IPS-15b (cell line): Measurements from ENCODE around the gene EXPH5.

ENCODE experiments used
- H3K27me3 ChIP-seq: one replicate; pipeline ENCODE4 v1.6.1; 2013; ENCODE audit warnings: low read length; ENCODE audit not compliant: control insufficient read depth, insufficient read depth
- H3K36me3 ChIP-seq: one replicate; pipeline ENCODE4 v1.6.1; 2013; ENCODE audit warnings: low read length; ENCODE audit not compliant: control insufficient read depth, insufficient read depth
- H3K4me1 ChIP-seq: one replicate; pipeline ENCODE4 v1.6.1; 2013; ENCODE audit warnings: mild to moderate bottlenecking, low read length; ENCODE audit not compliant: control insufficient read depth, insufficient read depth
- H3K4me3 ChIP-seq: one replicate; pipeline ENCODE4 v1.5.1; 2013; ENCODE audit warnings: low read depth, low read length
- H3K9ac ChIP-seq: one replicate; pipeline ENCODE4 v1.6.1; 2013; ENCODE audit warnings: low read depth, mild to moderate bottlenecking, low read length
- H3K9me3 ChIP-seq: one replicate; pipeline ENCODE4 v1.6.1; 2013; ENCODE audit warnings: mild to moderate bottlenecking, low read length; ENCODE audit not compliant: control insufficient read depth, insufficient read depth

EXPH5 gene

DNA sequence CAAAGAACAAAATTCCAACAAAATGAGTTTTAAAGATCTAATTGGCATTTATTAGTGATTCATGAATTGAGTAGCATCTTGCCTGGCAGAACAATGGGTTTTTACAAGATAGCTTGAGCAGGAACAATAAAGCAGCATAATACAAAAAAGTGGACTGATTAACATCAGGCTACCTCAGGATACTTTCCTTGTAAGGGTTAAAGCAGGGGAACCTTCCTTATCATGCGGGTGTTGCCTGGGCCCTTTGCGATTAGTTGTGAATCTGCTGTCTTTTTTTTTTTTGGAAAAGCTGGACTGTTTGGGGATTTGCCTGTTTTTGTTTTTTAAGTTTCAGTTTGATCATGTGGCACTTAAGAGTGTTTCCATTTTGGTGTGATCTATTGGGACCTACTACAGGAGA is 37.5 kb downstream of the EXPH5 start:
- H3K9ac ChIP-seq, result no peak overlapping the region
- H3K4me1 ChIP-seq, result peaks cover 8% of the 10 kb centered on the region
- H3K4me3 ChIP-seq, result no peak overlapping the region
- H3K36me3 ChIP-seq, result no peaks in the 10 kb centered on the region
- H3K9me3 ChIP-seq, result no peaks in the 10 kb centered on the region
- H3K27me3 ChIP-seq, result no peaks in the 10 kb centered on the region

DNA sequence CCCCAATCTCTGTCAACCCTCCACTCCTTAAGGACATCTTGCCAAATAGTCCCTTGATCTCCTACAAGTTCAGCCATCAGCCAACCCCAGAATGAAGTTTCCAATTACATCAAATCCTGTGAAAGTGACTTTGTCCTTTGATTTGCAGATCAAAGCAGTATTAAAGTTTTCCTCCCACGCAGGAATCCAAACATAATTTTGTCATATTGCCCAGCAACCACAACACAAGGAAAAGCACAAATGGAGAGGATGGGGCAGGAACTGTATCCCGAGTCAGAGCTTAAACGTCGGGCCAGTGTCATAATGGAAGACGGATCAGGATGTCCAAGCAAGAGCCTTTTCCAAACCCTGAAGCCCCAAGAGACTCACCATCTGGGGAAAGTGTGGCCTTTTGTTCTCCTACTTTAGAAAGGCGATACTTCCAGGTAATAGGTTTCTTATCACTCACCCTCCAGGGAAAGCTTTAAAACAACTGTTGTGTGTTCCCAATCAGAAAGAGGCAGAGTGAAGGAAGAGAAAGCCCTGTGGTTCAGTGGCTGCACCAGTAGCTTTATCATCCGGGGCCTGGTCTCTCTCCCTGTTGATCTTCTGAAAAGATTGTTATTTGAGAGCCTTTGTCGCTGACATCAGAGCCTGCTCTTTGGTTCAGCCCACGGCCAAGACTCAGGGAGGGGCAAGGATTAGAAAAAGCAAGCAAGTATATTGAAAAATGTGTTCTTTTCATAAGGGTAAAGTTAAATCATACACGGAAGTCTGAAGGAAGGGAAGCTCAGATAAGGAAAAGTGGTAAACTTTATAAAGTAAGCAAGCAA is 41.7 kb downstream of the EXPH5 start:
- Histone ChIP-seq H3K27me3 (no peaks in the 10 kb centered on the region), H3K4me3 (no peak overlapping the region), H3K9ac (peak overlapping the region; percentile 47), H3K9me3 (no peaks in the 10 kb centered on the region), H3K36me3 (no peaks in the 10 kb centered on the region), H3K4me1 (peaks cover 8% of the 10 kb centered on the region)

DNA sequence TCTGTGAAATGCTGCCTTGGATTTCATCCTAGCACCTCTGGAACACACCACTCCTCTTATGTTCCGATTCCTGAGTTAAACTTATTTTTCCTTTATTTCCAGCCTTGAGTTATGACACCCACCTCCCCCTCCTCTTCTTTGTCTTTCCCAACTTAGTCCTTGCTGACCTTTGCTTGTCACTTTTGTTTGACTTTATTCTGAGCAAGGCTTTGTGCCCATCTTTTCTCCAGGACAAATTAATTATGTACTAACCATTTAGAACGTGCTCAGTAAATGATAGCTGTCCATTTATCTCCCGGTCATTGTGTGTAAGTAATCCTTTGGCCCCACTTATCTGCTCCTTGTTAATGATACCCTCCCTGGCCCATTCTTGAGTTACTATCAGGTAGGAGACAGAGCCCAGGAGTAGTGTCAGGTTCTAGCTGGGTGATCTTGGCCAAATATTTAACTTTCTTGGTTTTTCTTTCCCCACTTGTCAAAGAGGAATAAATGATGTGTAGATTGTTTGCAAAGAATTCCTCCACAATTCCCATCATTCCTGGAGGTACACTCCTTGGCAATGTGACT is 44.2 kb downstream of the EXPH5 start:
- peaks cover 8% of the 10 kb centered on the region for H3K4me1 ChIP-seq

DNA sequence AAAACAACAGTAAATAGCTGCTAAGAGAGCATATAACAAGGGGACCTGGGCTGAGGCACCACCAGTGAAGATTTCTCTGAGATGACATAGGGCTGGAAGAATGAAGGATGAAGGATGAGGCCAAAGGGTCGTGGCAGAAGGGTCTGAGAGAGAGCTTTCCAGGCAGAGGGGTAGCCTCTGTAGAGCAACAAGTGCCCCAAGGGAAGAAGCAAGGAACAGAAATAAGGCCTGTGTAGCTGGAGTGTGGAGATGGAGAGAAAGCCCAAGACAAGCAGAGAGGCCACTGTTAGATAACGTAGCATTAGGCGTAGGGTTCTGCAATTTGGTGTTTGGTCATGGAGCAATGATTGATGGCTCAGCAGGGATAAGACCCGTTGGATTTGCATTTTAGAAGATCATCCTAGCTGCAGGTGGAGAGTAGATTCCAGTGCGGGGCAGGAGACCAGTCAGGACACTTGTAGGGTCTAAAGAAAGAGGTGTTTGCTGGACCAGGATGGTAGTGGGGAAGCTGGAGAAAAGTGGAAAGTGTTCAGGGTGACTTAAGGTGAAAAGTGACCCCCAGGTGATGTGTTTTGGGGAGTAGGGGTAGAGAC is 47.6 kb downstream of the EXPH5 start:
- Histone ChIP-seq H3K9me3 (no peaks in the 10 kb centered on the region), H3K9ac (no peak overlapping the region), H3K36me3 (no peaks in the 10 kb centered on the region), H3K4me1 (no peaks in the 10 kb centered on the region), H3K4me3 (no peak overlapping the region), H3K27me3 (no peaks in the 10 kb centered on the region)

More for the DNA sequence above, 44.2 kb downstream of the EXPH5 start:
- no peaks in the 10 kb centered on the region for H3K9me3 ChIP-seq
- H3K9ac ChIP-seq, result no peak overlapping the region
- no peaks in the 10 kb centered on the region for H3K27me3 ChIP-seq
- no peak overlapping the region for H3K4me3 ChIP-seq
- no peaks in the 10 kb centered on the region for H3K36me3 ChIP-seq

DNA sequence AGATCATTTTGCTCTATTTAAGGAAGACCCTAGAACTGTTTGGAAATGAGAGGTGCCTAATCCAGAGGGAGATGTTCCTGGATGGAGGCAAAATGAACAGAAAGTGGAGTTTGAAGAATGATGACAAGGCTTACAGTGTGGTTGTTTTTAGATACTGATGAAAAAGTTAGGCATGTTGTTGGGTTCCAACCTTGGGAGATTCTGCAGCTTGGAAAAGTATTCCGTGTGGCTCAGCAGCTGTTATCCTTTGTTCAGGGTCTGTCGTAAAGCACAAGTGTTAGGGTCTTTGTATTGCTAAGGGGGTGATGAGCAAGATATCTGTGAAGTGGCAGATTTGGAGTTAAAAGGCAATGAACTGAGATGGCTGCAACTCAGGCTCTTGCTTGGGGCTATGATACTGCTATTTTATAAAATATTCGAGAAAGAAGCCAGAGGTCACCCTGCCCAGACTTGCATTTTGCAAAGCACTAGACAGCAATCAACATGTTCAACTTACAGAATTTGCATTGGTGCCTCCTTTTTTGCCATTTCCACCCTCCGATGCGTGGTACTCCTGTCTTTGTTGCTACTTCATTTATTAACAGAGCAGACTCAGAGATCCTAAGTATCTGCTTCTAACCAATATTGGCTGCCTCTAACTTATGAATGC is 50.1 kb downstream of the EXPH5 start:
- H3K9ac ChIP-seq, result no peak overlapping the region
- H3K27me3 ChIP-seq, result no peaks in the 10 kb centered on the region
- peaks cover 4% of the 10 kb centered on the region for H3K4me1 ChIP-seq
- H3K36me3 ChIP-seq, result no peaks in the 10 kb centered on the region
- no peaks in the 10 kb centered on the region for H3K9me3 ChIP-seq
- no peak overlapping the region for H3K4me3 ChIP-seq

DNA sequence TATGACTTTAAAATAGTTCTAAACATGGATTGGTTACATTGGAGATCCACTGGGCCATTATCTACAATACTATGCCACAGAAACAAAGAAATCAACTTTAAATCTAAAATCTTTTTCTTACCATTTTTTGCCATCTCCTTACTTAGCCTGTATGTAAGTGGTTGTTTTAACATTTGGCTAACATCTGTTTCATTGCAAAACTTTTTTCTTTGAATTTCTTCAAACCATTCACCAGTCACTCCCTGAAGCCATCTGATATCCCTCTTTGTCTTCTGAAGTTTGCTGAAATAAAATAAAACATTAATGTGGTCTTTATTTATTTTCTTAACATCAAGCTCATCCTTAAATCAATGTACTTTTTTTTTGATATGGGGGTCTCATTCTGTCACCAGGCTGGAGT is 52.0 kb downstream of the EXPH5 start:
- no peak overlapping the region for H3K9ac ChIP-seq
- H3K4me3 ChIP-seq, result no peak overlapping the region
- H3K4me1 ChIP-seq, result peaks cover 4% of the 10 kb centered on the region
- H3K36me3 ChIP-seq, result no peaks in the 10 kb centered on the region
- no peaks in the 10 kb centered on the region for H3K9me3 ChIP-seq
- H3K27me3 ChIP-seq, result no peaks in the 10 kb centered on the region

DNA sequence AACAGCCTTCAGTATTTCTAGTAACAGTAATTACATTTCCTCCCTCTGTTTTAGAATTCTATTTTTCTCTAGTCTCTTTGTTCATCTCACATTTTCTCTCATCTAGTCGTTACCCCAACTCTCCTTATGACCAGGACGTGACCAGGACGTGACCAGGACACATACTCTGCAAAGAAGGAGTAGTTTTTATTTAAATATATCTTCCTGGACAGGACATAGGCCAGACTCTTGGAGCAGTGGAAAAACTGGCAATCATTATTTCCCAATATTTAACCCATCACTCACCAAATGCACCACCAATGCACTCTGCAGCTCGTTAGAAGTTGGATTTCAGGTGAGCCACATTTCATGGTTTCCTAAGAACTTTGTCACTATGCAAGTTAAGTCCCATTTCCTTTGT is 55.1 kb downstream of the EXPH5 start:
- H3K9me3 ChIP-seq, result no peaks in the 10 kb centered on the region
- peaks cover 4% of the 10 kb centered on the region for H3K4me1 ChIP-seq
- no peaks in the 10 kb centered on the region for H3K36me3 ChIP-seq
- no peaks in the 10 kb centered on the region for H3K27me3 ChIP-seq
- no peak overlapping the region for H3K4me3 ChIP-seq
- no peak overlapping the region for H3K9ac ChIP-seq

DNA sequence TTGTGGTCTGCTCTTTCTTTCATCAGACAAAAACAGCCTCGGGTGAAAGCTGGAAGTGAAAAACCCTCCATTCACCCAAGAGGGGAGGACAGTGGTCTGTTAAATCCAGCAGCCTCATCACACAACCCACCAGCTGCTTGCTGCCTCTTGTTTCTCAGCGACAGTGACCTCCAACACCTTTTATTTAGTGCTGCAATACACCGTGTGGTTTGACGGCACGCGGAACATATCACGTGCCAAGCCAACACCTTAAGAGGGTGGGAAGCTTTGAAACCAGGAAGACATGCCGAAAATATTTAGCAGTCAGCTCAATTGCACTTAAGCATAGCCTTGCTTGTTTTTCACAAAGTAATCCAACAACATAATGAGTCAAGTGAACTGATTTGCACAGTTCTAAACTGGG is 55.5 kb downstream of the EXPH5 start:
- Histone ChIP-seq H3K9ac (no peak overlapping the region), H3K4me1 (peaks cover 4% of the 10 kb centered on the region), H3K9me3 (no peaks in the 10 kb centered on the region), H3K36me3 (no peaks in the 10 kb centered on the region), H3K4me3 (no peak overlapping the region), H3K27me3 (no peaks in the 10 kb centered on the region)

DNA sequence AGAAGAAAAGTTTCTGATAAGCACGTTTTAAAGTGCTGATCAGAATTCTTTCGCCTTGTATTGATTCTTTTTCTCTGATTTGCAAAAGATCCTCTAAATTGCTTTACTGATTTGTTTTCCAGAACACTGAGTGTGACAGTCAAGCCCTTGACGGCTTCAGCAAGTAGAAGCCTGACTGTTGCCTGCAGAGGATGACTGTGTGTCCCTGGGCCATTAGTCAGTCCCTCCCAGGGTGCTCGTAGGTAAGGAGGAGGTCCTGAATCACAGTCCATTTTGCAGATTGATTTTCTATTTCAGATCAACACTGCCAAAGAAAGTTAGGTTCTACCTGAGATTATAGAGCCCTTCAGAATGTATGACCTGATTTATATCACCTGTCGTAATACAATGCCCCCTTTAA is 56.8 kb downstream of the EXPH5 start:
- Histone ChIP-seq H3K9me3 (no peaks in the 10 kb centered on the region), H3K36me3 (no peaks in the 10 kb centered on the region), H3K27me3 (no peaks in the 10 kb centered on the region), H3K4me1 (peaks cover 4% of the 10 kb centered on the region), H3K9ac (no peak overlapping the region), H3K4me3 (no peak overlapping the region)

DNA sequence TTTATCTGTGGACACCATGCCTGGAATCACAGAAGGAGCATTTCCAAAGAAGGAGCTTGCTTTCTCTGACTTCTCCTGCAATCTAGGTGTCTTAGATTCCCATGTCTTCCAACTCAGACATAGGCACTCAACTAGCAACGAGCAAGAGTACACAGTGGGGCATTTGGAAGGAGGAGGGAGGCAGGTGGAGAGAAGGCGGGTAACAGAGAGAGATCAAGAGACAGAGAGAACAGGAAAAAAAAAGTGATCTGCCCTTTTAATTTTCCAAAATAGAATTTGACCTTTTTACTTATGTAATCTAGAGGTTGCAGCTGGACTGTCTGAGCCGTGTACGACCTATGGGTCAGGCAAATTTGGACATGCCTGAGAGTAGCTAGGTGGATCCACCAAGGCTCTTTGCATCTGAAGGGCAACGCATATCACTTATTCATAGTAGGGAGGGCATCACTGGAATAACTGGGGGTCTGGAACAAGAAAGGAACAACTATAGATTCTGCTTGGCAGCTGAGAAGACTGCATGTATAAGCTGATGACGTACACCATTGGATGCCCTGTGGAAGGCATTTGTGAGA is 58.1 kb downstream of the EXPH5 start:
- Histone ChIP-seq H3K4me3 (no peak overlapping the region), H3K36me3 (no peaks in the 10 kb centered on the region), H3K9ac (no peak overlapping the region), H3K4me1 (peaks cover 4% of the 10 kb centered on the region), H3K9me3 (no peaks in the 10 kb centered on the region), H3K27me3 (no peaks in the 10 kb centered on the region)

DNA sequence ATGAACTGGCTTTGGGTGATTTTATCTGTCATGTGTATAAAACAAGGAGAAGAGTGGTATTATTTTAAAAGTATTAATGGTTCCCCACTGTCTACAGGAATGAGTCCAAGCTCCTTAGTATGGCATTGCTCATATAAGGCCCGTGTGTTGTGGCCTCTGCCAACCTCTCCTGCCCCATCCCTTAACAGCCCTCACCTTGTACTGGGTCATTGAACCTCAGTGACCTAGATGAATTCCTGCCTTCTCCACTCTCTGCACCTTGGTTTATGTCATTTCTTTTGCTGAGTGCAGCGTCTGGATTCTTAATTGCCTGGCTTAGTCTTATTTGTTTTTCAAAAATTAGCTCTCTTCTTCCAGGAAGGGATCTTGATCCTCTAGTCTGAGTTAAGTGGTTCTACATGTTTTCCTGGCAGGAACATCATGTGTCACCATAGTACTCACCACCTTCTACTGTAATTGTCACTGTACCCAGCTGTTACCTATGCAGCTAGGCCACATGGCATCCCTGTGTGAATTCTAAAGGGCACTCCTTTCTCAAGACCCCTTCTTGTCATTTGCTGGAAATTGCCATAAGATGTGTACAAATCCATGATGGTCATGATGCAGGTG is 59.2 kb downstream of the EXPH5 start:
- Histone ChIP-seq H3K4me1 (peaks cover 4% of the 10 kb centered on the region), H3K9me3 (no peaks in the 10 kb centered on the region), H3K9ac (no peak overlapping the region), H3K27me3 (no peaks in the 10 kb centered on the region), H3K4me3 (no peak overlapping the region), H3K36me3 (no peaks in the 10 kb centered on the region)
